IMR-90 (cell line): ENCODE data around the gene TCP11. TPM values are rescaled to one million over a fixed set of nuclear protein-coding genes. Genes with fewer than 3 reads are reported as not detected.
A peak's percentile ranks its signal among the peaks of the same experiment; 100 is the strongest.

Experiments
- ATAC-seq: fragments of 200-7000 bp; cut with Tn5 transposase; 2 replicates; pipeline ENCODE4 v1.9.1; 2020; ENCODE audit warnings: low read depth, mild to moderate bottlenecking, moderate library complexity
- BruUV-seq: library from RNA; stranded (reverse); fragments of 400-500 nt; replicated peaks from 2 replicates; lab custom pipeline; 2021; lab: Mats Ljungman, UMichigan
- CTCF ChIA-PET: fragments of 300-600 bp; formaldehyde crosslinking; extraction: SDS; loops from one replicate; lab custom pipeline; 2021; ENCODE audit warnings: antibody characterized with exemption; lab: Yijun Ruan, JAX
- POLR2A ChIA-PET: fragments of 300-600 bp; sonication (Branson Sonifier 250); formaldehyde crosslinking; loops from one replicate; lab custom pipeline; 2022; ENCODE audit warnings: antibody characterized with exemption; ENCODE audit not compliant: unreplicated experiment; lab: Charles Lee
- DNase-seq: peaks from one replicate; pipeline ENCODE4 v3.0.0; 2013
- H2AFZ ChIP-seq: replicated peaks from 2 replicates; pipeline ENCODE3; 2013; ENCODE audit warnings: low read length, mild to moderate bottlenecking; ENCODE audit not compliant: poor library complexity
- H2AK5ac ChIP-seq: 2 replicates; pipeline ENCODE4 v1.6.1; 2013; ENCODE audit warnings: low read depth, low read length, inconsistent platforms
- H2AK9ac ChIP-seq: replicated peaks from 2 replicates; pipeline ENCODE3; 2013; ENCODE audit warnings: mild to moderate bottlenecking, low read depth, low read length, moderate library complexity; ENCODE audit not compliant: poor library complexity
- H2BK120ac ChIP-seq: 2 replicates; pipeline ENCODE4 v1.6.1; 2013; ENCODE audit warnings: low read depth, low read length, inconsistent platforms
- H2BK15ac ChIP-seq: 3 replicates; pipeline ENCODE4 v1.6.1; 2013; ENCODE audit warnings: low read depth, low read length, inconsistent platforms
- H2BK20ac ChIP-seq: 2 replicates; pipeline ENCODE4 v1.6.1; 2013; ENCODE audit warnings: low read depth, mild to moderate bottlenecking, inconsistent platforms, low read length, moderate library complexity
- H2BK5ac ChIP-seq: 2 replicates; pipeline ENCODE4 v1.6.1; 2013; ENCODE audit warnings: mild to moderate bottlenecking, low read depth, low read length, inconsistent platforms; ENCODE audit not compliant: poor library complexity, severe bottlenecking
- H3K14ac ChIP-seq: replicated peaks from 2 replicates; pipeline ENCODE4 v1.6.1; 2013; ENCODE audit warnings: low read depth, low read length, inconsistent platforms
- H3K18ac ChIP-seq: 2 replicates; pipeline ENCODE4 v1.6.1; 2013; ENCODE audit warnings: low read depth, low read length, control low read depth
- H3K23ac ChIP-seq: 2 replicates; pipeline ENCODE4 v1.6.1; 2013; ENCODE audit warnings: low read depth, low read length, inconsistent platforms
- H3K27ac ChIP-seq: 2 replicates; pipeline ENCODE4 v1.5.1; 2013; ENCODE audit warnings: mild to moderate bottlenecking, control low read depth, low read length; ENCODE audit not compliant: insufficient read depth
- H3K27me3 ChIP-seq: 2 replicates; pipeline ENCODE4 v1.6.1; 2013; ENCODE audit warnings: low read length; ENCODE audit not compliant: control insufficient read depth, insufficient read depth
- H3K36me3 ChIP-seq: 2 replicates; pipeline ENCODE4 v1.6.1; 2013; ENCODE audit warnings: low read length, mixed read lengths; ENCODE audit not compliant: control insufficient read depth, insufficient read depth
- H3K4ac ChIP-seq: 2 replicates; pipeline ENCODE4 v1.6.1; 2013; ENCODE audit warnings: low read depth, low read length, inconsistent platforms
- H3K4me1 ChIP-seq: 2 replicates; pipeline ENCODE4 v1.6.1; 2013; ENCODE audit warnings: low read length, mixed read lengths; ENCODE audit not compliant: control insufficient read depth, insufficient read depth
- H3K4me2 ChIP-seq: 2 replicates; pipeline ENCODE4 v1.6.1; 2013; ENCODE audit warnings: low read depth, mild to moderate bottlenecking, control low read depth, low read length, moderate library complexity
- H3K4me3 ChIP-seq: 2 replicates; pipeline ENCODE4 v1.5.1; 2013; ENCODE audit warnings: low read depth, mild to moderate bottlenecking, control low read depth, low read length, moderate library complexity; ENCODE audit not compliant: insufficient read depth
- H3K56ac ChIP-seq: 2 replicates; pipeline ENCODE4 v1.6.1; 2013; ENCODE audit warnings: low read length, inconsistent platforms; ENCODE audit not compliant: insufficient read depth; ENCODE audit errors: extremely low read depth
- H3K79me1 ChIP-seq, 2 experiments: 2 replicates each; pipeline ENCODE4 v1.6.1; 2013; ENCODE audit warnings: low read length in 2 of 2, inconsistent platforms in 1 of 2, low read depth in 1 of 2
- H3K9ac ChIP-seq: 2 replicates; pipeline ENCODE4 v1.6.1; 2013; ENCODE audit warnings: low read depth, low read length, control low read depth
- H3K9me1 ChIP-seq: 2 replicates; pipeline ENCODE4 v1.6.1; 2013; ENCODE audit warnings: low read length, inconsistent platforms; ENCODE audit not compliant: insufficient read depth
- H3K9me3 ChIP-seq: 2 replicates; pipeline ENCODE4 v1.6.1; 2013; ENCODE audit warnings: low read length; ENCODE audit not compliant: control insufficient read depth, insufficient read depth
- H4K20me1 ChIP-seq: 2 replicates; pipeline ENCODE4 v1.6.1; 2013; ENCODE audit warnings: low read length, inconsistent platforms; ENCODE audit not compliant: insufficient read depth
- H4K5ac ChIP-seq: 2 replicates; pipeline ENCODE4 v1.6.1; 2013; ENCODE audit warnings: mild to moderate bottlenecking, low read depth, low read length, control low read depth
- H4K8ac ChIP-seq, 2 experiments: 2 replicates each; pipeline ENCODE4 v1.6.1; 2013; ENCODE audit warnings: low read depth in 2 of 2, low read length in 2 of 2, control low read depth in 1 of 2, inconsistent platforms in 1 of 2
- H4K91ac ChIP-seq: 2 replicates; pipeline ENCODE4 v1.6.1; 2013; ENCODE audit warnings: low read depth, low read length, inconsistent platforms; ENCODE audit not compliant: insufficient read depth
- FOS ChIP-seq: fragments of 150-350 bp; IDR thresholded peaks from 2 replicates; pipeline ENCODE4 v1.6.1; 2016; ENCODE audit warnings: low read depth, low read length
- MAZ ChIP-seq: IDR thresholded peaks from 2 replicates; pipeline ENCODE4 v1.6.1; 2012; ENCODE audit warnings: low read depth, mild to moderate bottlenecking, low read length, improper control_type of control experiment, moderate library complexity, borderline replicate concordance
- MXI1 ChIP-seq: IDR thresholded peaks from 2 replicates; pipeline ENCODE4 v1.6.1; 2012; ENCODE audit warnings: low read depth, mild to moderate bottlenecking, low read length, moderate library complexity, borderline replicate concordance
- WGBS, 2 experiments: methylation state at CpG; one replicate each; pipeline versions ENCODE4 v1.1.5 to v1.1.7; 2013; ENCODE audit warnings: missing lambda C conversion rate in 2 of 2; ENCODE audit not compliant: insufficient read length in 1 of 2; ENCODE audit errors: extremely low coverage in 2 of 2; 5-methylcytosine and 5-hydroxymethylcytosine counted together
- dilution Hi-C: fragments of 300-500 bp; cut with HindIII; formaldehyde crosslinking; loops from one replicate; pipeline ENCODE4 v1.14.3; 2018; ENCODE audit warnings: low sequenced_read_pairs; ENCODE audit not compliant: unreplicated experiment
- in situ Hi-C: fragments of 300-500 bp; cut with MboI; formaldehyde crosslinking; loops from 3 replicates; pipeline ENCODE4 v1.14.3; 2019; ENCODE audit warnings: low sequenced_read_pairs, inconsistent platforms, mixed read lengths
- intact Hi-C: fragments of 100-400 bp; cut with micrococcal nuclease; formaldehyde crosslinking; loops from 2 replicates; pipeline ENCODE4 v1.10.0; 2022
- polyA plus RNA-seq, 3 experiments: library from polyadenylated mRNA; depleted of rRNA; stranded (reverse); fragments of >200 nt; gene quantifications; 2 replicates each; pipeline ENCODE4 v1.2.3, GENCODE V29; 2012; ENCODE audit warnings: low replicate concordance in 1 of 3
- total RNA-seq: library from RNA; depleted of rRNA; stranded (reverse); fragments of >200 nt; gene quantifications from 2 replicates; pipeline ENCODE4 v1.2.3, GENCODE V29; 2012
- TF ChIP-seq, protein P1 (sequence below): fragments of 150-350 bp; IDR thresholded peaks from 2 replicates; pipeline ENCODE4 v1.6.1; 2017; ENCODE audit warnings: mild to moderate bottlenecking, antibody characterized with exemption, low read length, low read depth

The TCP11 gene
- total and polyA plus RNA-seq, 2 of the 4 experiments (the other 2 are of a cell fraction): 0.34 to 0.36 TPM

DNA sequence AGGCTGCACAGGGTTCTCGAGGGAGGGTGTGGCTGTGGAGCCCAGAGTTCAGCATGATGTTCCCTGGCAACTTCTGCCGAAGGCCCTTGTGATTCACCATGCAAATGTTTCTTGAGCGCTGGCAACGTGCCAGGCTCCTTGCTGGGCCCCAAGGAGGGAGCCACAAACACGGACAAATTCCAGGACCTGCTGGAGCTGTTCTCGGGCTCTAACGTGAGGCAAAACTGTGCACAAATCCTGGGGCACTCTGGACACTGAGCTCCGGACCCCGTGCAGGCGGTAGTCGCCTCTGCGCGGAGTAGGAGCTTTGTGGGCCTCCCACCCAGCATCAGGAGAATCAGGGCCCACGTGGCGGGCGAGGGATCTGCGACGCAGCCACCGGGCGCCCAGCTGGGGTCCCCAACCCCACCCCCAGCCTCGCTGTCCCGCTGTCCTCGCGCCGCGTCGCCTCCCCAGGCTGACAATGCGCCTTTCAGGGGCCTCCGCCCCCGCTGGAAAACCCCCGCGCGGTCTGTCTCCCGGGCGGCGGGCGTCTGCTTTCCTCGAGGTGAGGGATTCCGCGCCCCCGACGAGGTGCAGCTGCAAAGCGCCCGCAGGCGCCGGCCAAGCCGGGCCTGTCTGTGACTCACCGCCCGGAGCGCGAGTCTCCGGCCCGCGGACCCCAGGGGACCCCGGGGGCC is 40.9 kb upstream of the TCP11 start:
- peak overlapping the region; percentile 74 for H2AFZ ChIP-seq
- peak overlapping the region; percentile 94 for H4K91ac ChIP-seq
- peak overlapping the region; percentile 77 for H3K23ac ChIP-seq
- H2AK9ac ChIP-seq: peak overlapping the region; percentile 72
- intact Hi-C loops: no loop called here
- peak overlapping the region; percentile 75 for H2BK20ac ChIP-seq
- H3K36me3 ChIP-seq: no peaks in the 10 kb centered on the region
- BruUV-seq: no TSS peak
- no peaks in the 10 kb centered on the region for H3K27me3 ChIP-seq
- ATAC-seq (peak; percentile 37), DNase-seq (peak; percentile 61)
- peak overlapping the region; percentile 30; the same call in 1 of the 2 replicates for H3K27ac ChIP-seq
- in situ Hi-C loops: no loop called here
- H4K20me1 ChIP-seq: no peaks in the 10 kb centered on the region
- peak overlapping the region; percentile 54 to 88; a peak in 3 of 4 replicates for H4K8ac ChIP-seq
- H2AK5ac ChIP-seq: peak overlapping the region; percentile 41
- H4K5ac ChIP-seq: peak overlapping the region; percentile 85
- ChIA-PET CTCF (no interaction called here), POLR2A (no interaction called here)
- peaks cover 39% of the 10 kb centered on the region for H3K4me1 ChIP-seq
- H2BK15ac ChIP-seq: peak overlapping the region; percentile 82; the same call in 1 of the 3 replicates
- WGBS, 2 experiments: 23% methylated on average over 35 of the region's 55 CpGs; no CpG with 5 or more reads in 1 of the 2 experiments
- peak overlapping the region; percentile 71 for H2BK5ac ChIP-seq
- no peak overlapping the region for H3K9ac ChIP-seq
- peak overlapping the region; percentile 88 for H3K4ac ChIP-seq
- no peak overlapping the region for H3K56ac ChIP-seq
- peak overlapping the region; percentile 72; the same call in 1 of the 2 replicates for H3K14ac ChIP-seq
- dilution Hi-C loops: no loop called here
- 0 out of 4 replicates have a peak, but pooled peaks cover 0 to 2% of the 10 kb centered on the region in 2 experiments for H3K79me1 ChIP-seq
- no peaks in the 10 kb centered on the region for H3K9me3 ChIP-seq
- peak; percentile 44; the same call in 1 of the 2 replicates for TF ChIP-seq FOS
- TF ChIP-seq, protein P1, sequence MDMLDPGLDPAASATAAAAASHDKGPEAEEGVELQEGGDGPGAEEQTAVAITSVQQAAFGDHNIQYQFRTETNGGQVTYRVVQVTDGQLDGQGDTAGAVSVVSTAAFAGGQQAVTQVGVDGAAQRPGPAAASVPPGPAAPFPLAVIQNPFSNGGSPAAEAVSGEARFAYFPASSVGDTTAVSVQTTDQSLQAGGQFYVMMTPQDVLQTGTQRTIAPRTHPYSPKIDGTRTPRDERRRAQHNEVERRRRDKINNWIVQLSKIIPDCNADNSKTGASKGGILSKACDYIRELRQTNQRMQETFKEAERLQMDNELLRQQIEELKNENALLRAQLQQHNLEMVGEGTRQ: no peak
- 0 out of 2 replicates have a peak, but pooled peaks have one; percentile 33 for TF ChIP-seq MAZ
- no peak for TF ChIP-seq MXI1
- H2BK120ac ChIP-seq: peak overlapping the region; percentile 84
- peak overlapping the region; percentile 67; the same call in 1 of the 2 replicates for H3K4me2 ChIP-seq
- H3K4me3 ChIP-seq: no peak overlapping the region
- peak overlapping the region; percentile 86 for H3K18ac ChIP-seq
- H3K9me1 ChIP-seq: peaks cover 27% of the 10 kb centered on the region
